ENCODE results near the gene THY1.

Gene THY1

GRCh38 chr11:119373059-119373920 lies 49.7 kb downstream of the THY1 start:
- TF ChIP-seq NFRKB (IDR thresholded peaks at IDR 0.05) (no peak), L3MBTL2 (conservative IDR thresholded peaks at IDR 0.05) (no peak), ELF4 (IDR thresholded peaks at IDR 0.05) (no peak), ARNT (IDR thresholded peaks at IDR 0.05) (no peak), LEF1 (IDR thresholded peaks at IDR 0.05; ENCODE audit: borderline replicate concordance) (no peak)
- no peak for DNase-seq (ENCODE audit: extremely low spot score)
- ChIA-PET CTCF (interaction anchor here (1.2 to 3.5 kb wide), 8 partner anchors 9 to 103 kb away, joined by 3 to 21 read pairs (median 4); no protein-coding TSS in a partner anchor), POLR2A (interaction anchor here (1.1 to 1.6 kb wide), 2 partner anchors 35 to 49 kb away, joined by 4 to 5 read pairs; no protein-coding TSS in a partner anchor)

GRCh38 chr11:119372260-119373058 lies 50.5 kb downstream of the THY1 start:
- no peak for TF ChIP-seq FOXK2 (IDR thresholded peaks at IDR 0.05)
- no peak for TF ChIP-seq SUZ12 (IDR thresholded peaks at IDR 0.05)
- TF ChIP-seq BHLHE40 (IDR thresholded peaks at IDR 0.05; ENCODE audit: borderline replicate concordance), result no peak
- TF ChIP-seq ARNT (IDR thresholded peaks at IDR 0.05), result no peak
- no peak for TF ChIP-seq ZNF384 (IDR thresholded peaks at IDR 0.05)
- TF ChIP-seq FOXM1 (IDR thresholded peaks at IDR 0.05; ENCODE audit: borderline replicate concordance), result no peak
- no peak for TF ChIP-seq FOXA1 (IDR thresholded peaks at IDR 0.05)
- TF ChIP-seq SP1 (IDR thresholded peaks at IDR 0.05), result no peak
- TF ChIP-seq HDGF (IDR thresholded peaks at IDR 0.05; ENCODE audit: borderline replicate concordance), result no peak
- TF ChIP-seq CTBP1 (IDR thresholded peaks at IDR 0.05; ENCODE audit: borderline replicate concordance), result no peak
- no peak for TF ChIP-seq L3MBTL2 (conservative IDR thresholded peaks at IDR 0.05)
- no peak for TF ChIP-seq LEF1 (IDR thresholded peaks at IDR 0.05; ENCODE audit: borderline replicate concordance)
- TF ChIP-seq NFRKB (IDR thresholded peaks at IDR 0.05), result no peak
- no peak for TF ChIP-seq PKNOX1 (IDR thresholded peaks at IDR 0.05)
- no peak for TF ChIP-seq TARDBP (IDR thresholded peaks at IDR 0.05)
- no peak for TF ChIP-seq ELF4 (IDR thresholded peaks at IDR 0.05)
- ChIA-PET POLR2A (no interaction called here), CTCF (no interaction called here)
- DNase-seq (ENCODE audit: extremely low spot score), result no peak

- TF ChIP-seq HDGF (IDR thresholded peaks at IDR 0.05; ENCODE audit: borderline replicate concordance), result no peak
- TF ChIP-seq FOXM1 (IDR thresholded peaks at IDR 0.05; ENCODE audit: borderline replicate concordance), result no peak
- TF ChIP-seq SP1 (IDR thresholded peaks at IDR 0.05), result no peak
- no peak for TF ChIP-seq CTBP1 (IDR thresholded peaks at IDR 0.05; ENCODE audit: borderline replicate concordance)
- ChIA-PET CTCF (no interaction called here), POLR2A (no interaction called here)
- DNase-seq (ENCODE audit: extremely low spot score), result no peak
Observed at GRCh38 chr11:119371778-119372182, 51.2 kb downstream of the THY1 start.

- DNase-seq (ENCODE audit: extremely low spot score), result no peak
- ChIA-PET POLR2A (interaction anchor here (1.0 kb wide), 1 partner anchor 33 kb away, joined by 3 read pairs; no protein-coding TSS in a partner anchor), CTCF (interaction anchor here (1.0 to 1.6 kb wide), 3 partner anchors 9 to 32 kb away, joined by 3 to 9 read pairs (median 3); no protein-coding TSS in a partner anchor)
- no peak for TF ChIP-seq FOXK2 (IDR thresholded peaks at IDR 0.05)
- no peak for TF ChIP-seq ELF4 (IDR thresholded peaks at IDR 0.05)
- no peak for TF ChIP-seq SUZ12 (IDR thresholded peaks at IDR 0.05)
- no peak for TF ChIP-seq TARDBP (IDR thresholded peaks at IDR 0.05)
- no peak for TF ChIP-seq ARNT (IDR thresholded peaks at IDR 0.05)
- TF ChIP-seq FOXM1 (IDR thresholded peaks at IDR 0.05; ENCODE audit: borderline replicate concordance), result no peak
- TF ChIP-seq PKNOX1 (IDR thresholded peaks at IDR 0.05), result no peak
- no peak for TF ChIP-seq L3MBTL2 (conservative IDR thresholded peaks at IDR 0.05)
- no peak for TF ChIP-seq NFRKB (IDR thresholded peaks at IDR 0.05)
- TF ChIP-seq FOXA1 (IDR thresholded peaks at IDR 0.05), result no peak
- TF ChIP-seq LEF1 (IDR thresholded peaks at IDR 0.05; ENCODE audit: borderline replicate concordance), result no peak
- no peak for TF ChIP-seq CTBP1 (IDR thresholded peaks at IDR 0.05; ENCODE audit: borderline replicate concordance)
- no peak for TF ChIP-seq BHLHE40 (IDR thresholded peaks at IDR 0.05; ENCODE audit: borderline replicate concordance)
- TF ChIP-seq HDGF (IDR thresholded peaks at IDR 0.05; ENCODE audit: borderline replicate concordance), result no peak
- TF ChIP-seq SP1 (IDR thresholded peaks at IDR 0.05), result no peak
- TF ChIP-seq ZNF384 (IDR thresholded peaks at IDR 0.05), result no peak
Observed at GRCh38 chr11:119371067-119371601, 51.8 kb downstream of the THY1 start.

- TF ChIP-seq NFRKB (IDR thresholded peaks at IDR 0.05) (no peak), TARDBP (IDR thresholded peaks at IDR 0.05) (no peak), L3MBTL2 (conservative IDR thresholded peaks at IDR 0.05) (no peak), ARNT (IDR thresholded peaks at IDR 0.05) (no peak), SUZ12 (IDR thresholded peaks at IDR 0.05) (no peak), FOXM1 (IDR thresholded peaks at IDR 0.05; ENCODE audit: borderline replicate concordance) (no peak), CTBP1 (IDR thresholded peaks at IDR 0.05; ENCODE audit: borderline replicate concordance) (no peak), ELF4 (IDR thresholded peaks at IDR 0.05) (no peak), BHLHE40 (IDR thresholded peaks at IDR 0.05; ENCODE audit: borderline replicate concordance) (no peak), LEF1 (IDR thresholded peaks at IDR 0.05; ENCODE audit: borderline replicate concordance) (no peak), PKNOX1 (IDR thresholded peaks at IDR 0.05) (no peak), ZNF384 (IDR thresholded peaks at IDR 0.05) (no peak), FOXA1 (IDR thresholded peaks at IDR 0.05) (no peak), SP1 (IDR thresholded peaks at IDR 0.05) (no peak)
- CTCF ChIA-PET, result interaction anchor here (0.6 to 1.6 kb wide), 5 partner anchors 9 to 49 kb away, joined by 3 to 9 read pairs (median 3); no protein-coding TSS in a partner anchor
- no peak for DNase-seq (ENCODE audit: extremely low spot score)
- POLR2A ChIA-PET, result interaction anchor here (1.0 kb wide), 1 partner anchor 33 kb away, joined by 3 read pairs; no protein-coding TSS in a partner anchor
Observed at GRCh38 chr11:119370486-119371046, 52.4 kb downstream of the THY1 start.
